SIG-M5 treated with dmso at 0.1 percent for 504 hours (cell line): Measurements from ENCODE around the gene KIAA1958.
A peak's percentile ranks its signal among the peaks of the same experiment; 100 is the strongest.

Source experiments
- DNase-seq: peaks from one replicate; lab custom pipeline; 2025; ENCODE audit not compliant: unreplicated experiment; lab: John Stamatoyannopoulos, UW

Gene KIAA1958

GRCh38 chr9:112717661-112718331, 231.2 kb downstream of the KIAA1958 start, which contains the start of gene INIP:
Gene INIP (minus strand): TSS chr9:112718117. CDS start chr9:112716485, 1,632 bp downstream.
- peak; percentile 95 for DNase-seq
